ENCODE data around the gene TSHB.

DNA sequence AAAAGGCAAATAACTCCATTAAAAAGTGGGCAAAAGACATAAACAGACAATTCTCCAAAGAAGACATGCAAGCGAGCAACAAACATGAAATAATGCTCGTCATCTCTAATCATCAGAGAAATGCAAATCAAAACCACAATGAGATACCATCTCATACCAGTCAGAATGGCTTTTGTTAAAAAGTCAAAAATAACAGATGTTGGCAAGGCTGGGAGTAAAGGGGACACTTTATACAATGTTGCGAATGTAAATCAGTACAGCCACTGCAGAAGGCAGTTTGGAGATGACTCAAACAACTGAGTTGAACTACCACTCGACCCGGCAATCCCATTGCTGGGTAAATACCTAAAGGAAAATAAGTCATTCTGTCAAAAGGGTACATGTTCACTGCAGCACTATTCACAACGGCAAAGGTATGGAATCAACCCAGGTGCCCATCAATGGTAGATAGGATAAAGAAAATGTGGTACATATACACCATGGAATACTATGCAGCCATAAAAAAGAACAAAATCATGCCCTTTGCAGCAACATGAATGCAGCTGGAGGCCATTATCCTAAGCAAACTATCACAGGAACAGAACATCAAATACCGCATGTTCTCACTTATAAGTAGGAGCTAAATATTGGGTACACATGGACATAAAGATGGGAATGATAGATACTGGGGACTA is 33.7 kb downstream of the TSHB start:
- TF ChIP-seq, protein P1, sequence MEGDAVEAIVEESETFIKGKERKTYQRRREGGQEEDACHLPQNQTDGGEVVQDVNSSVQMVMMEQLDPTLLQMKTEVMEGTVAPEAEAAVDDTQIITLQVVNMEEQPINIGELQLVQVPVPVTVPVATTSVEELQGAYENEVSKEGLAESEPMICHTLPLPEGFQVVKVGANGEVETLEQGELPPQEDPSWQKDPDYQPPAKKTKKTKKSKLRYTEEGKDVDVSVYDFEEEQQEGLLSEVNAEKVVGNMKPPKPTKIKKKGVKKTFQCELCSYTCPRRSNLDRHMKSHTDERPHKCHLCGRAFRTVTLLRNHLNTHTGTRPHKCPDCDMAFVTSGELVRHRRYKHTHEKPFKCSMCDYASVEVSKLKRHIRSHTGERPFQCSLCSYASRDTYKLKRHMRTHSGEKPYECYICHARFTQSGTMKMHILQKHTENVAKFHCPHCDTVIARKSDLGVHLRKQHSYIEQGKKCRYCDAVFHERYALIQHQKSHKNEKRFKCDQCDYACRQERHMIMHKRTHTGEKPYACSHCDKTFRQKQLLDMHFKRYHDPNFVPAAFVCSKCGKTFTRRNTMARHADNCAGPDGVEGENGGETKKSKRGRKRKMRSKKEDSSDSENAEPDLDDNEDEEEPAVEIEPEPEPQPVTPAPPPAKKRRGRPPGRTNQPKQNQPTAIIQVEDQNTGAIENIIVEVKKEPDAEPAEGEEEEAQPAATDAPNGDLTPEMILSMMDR (IDR thresholded peaks at IDR 0.05), result no peak
- TF ChIP-seq POLR2A (IDR thresholded peaks at IDR 0.05) (no peak), EP300 (IDR thresholded peaks at IDR 0.05) (no peak)

Data from ovary (tissue), 3 donors.